Thoracic aorta endothelial cell (primary cell): ENCODE results near the gene GDPD2. TPM values are rescaled to one million over a fixed set of nuclear protein-coding genes. Genes with fewer than 3 reads are reported as not detected.

Experiments used
- small RNA-seq: library from RNA; depleted of rRNA; stranded (forward); fragments of <200 nt; gene quantifications from one replicate; pipeline ENCODE3, GENCODE V24; 2012
- total RNA-seq: library from RNA; depleted of rRNA; stranded (reverse); fragments of >200 nt; gene quantifications from 2 replicates; pipeline ENCODE4 v1.2.3, GENCODE V29; 2012

Gene GDPD2, protein sequence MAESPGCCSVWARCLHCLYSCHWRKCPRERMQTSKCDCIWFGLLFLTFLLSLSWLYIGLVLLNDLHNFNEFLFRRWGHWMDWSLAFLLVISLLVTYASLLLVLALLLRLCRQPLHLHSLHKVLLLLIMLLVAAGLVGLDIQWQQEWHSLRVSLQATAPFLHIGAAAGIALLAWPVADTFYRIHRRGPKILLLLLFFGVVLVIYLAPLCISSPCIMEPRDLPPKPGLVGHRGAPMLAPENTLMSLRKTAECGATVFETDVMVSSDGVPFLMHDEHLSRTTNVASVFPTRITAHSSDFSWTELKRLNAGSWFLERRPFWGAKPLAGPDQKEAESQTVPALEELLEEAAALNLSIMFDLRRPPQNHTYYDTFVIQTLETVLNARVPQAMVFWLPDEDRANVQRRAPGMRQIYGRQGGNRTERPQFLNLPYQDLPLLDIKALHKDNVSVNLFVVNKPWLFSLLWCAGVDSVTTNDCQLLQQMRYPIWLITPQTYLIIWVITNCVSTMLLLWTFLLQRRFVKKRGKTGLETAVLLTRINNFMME
- total RNA-seq, result not detected in 2 replicates

DNA sequence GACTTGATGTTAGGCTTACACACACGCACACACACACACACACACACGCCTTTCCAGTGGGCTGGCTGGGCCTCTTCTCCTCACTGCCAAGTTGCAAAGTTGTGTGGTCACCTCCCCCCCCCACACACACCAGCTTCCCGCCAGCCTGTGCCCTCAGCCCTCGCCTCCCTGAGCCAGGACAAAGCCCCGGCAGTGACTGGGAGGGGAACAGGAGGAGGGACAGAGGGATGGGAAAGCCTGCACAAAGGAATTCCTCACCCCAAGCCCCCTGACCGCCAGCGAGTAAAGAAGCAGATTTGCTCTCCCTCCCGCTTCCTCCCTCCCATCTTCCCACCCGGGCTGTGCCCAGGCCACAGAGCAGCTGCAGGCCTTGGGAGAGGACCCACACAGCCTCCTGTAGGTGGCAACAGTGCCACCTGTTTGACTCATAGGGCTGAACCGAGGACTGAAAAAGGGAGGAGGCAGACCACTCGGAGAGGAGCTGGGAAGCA is at the start of gene GDPD2:
TSS of gene GDPD2 (plus strand) at position 464 of the 491 bp plus-strand sequence. CDS start 1,671 bp downstream, outside the sequence.

DNA sequence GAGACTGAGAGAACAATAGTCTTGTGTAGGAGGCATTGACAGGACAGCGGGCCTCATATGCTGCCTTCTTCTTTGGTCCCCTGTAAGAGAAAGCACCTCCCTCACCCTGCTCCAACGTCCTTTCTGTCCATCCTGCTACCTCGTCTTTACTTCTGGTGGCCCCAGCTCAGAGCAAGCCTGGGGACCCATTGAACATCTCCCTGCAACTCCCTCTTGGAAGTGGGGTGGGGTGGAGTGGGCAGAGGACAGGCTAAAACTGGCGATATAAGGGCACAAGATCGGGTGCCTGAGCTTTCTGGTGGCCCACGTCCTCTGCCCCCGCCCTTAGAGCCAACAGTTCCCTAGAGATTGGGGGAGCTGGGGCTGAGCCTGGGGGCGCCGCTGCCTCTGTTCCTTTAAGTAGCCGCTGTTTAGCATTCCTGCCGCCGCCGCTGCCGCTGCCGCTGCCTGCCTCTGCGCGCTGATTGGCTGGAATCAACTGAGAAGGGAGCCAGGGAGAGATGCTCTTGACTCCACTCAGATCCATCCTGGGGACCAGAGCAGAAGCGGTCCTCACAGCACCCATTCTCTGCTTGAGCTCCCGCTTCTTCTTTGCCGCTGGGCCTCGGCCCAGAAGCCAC is 21.3 kb downstream of the GDPD2 start, which contains the start of gene DLG3:
TSS of gene DLG3 (plus strand) at position 510 of the 620 bp plus-strand sequence. CDS start 367 bp downstream, outside the sequence.

Small RNA genes within 50 kb of the gene (small RNA-seq; reads per million reads assigned to genes)
- gene RNU4-81P (not detected), gene RNY4P23 (0.49 reads per million)

Other genes starting within 250 kb of the GDPD2 start
- gene DGAT2L6, start 245.8 kb upstream of the GDPD2 start, total RNA-seq, result not detected in 2 replicates
- not detected in 2 replicates for gene AWAT1, start 188.7 kb upstream of the GDPD2 start, total RNA-seq
- 0.13 TPM in 1 of 2 replicates, not detected in the other for gene P2RY4, start 163.1 kb upstream of the GDPD2 start, total RNA-seq
- gene ARR3, start 155.0 kb upstream of the GDPD2 start, total RNA-seq, result not detected in 2 replicates
- not detected in 2 replicates for gene RAB41, start 141.1 kb upstream of the GDPD2 start, total RNA-seq
- gene PDZD11, start 133.4 kb upstream of the GDPD2 start, total RNA-seq, result 43.0 and 44.9 TPM in 2 replicates
- gene KIF4A, start 133.2 kb upstream of the GDPD2 start, total RNA-seq, result 31.4 and 39.1 TPM in 2 replicates
- gene DLG3, start 21.5 kb downstream of the GDPD2 start, total RNA-seq, result 1.6 and 2.4 TPM in 2 replicates